NCI-H1048 (cell line): ENCODE data around the gene BCAS3.
"Not testable (repeated sequence)": the region's sequence is repeated elsewhere in the genome, so short reads cannot be mapped to it uniquely, and the experiment has no call there.

Experiments
- DNase-seq: peaks from one replicate; lab custom pipeline; 2025; lab: John Stamatoyannopoulos, UW

BCAS3 gene

GRCh38 chr17:61129267-61130254 is 451.9 kb downstream of the BCAS3 start:
- DNase-seq, result no peak

DNA sequence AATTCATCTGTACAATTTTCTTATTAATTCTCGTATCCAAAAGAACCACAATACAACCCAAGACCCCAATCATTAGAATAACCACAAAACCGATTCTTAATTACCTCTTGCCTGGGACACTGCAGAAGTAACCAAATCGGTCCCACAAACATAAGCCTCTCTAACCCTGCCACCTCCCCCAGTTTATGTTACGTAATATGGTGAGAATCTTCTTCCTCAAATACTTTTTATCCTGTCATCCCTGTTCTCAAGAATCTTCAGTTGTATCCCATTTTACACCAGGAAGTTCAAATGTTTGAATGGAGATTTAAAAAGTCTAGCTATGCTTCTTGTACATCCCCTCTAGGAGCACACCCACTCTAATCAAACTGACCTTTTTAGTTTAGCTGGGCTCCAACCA is 452.7 kb downstream of the BCAS3 start:
- DNase-seq, result no peak

- no peak for DNase-seq
Measured at GRCh38 chr17:61131585-61131984, 453.9 kb downstream of the BCAS3 start.

DNA sequence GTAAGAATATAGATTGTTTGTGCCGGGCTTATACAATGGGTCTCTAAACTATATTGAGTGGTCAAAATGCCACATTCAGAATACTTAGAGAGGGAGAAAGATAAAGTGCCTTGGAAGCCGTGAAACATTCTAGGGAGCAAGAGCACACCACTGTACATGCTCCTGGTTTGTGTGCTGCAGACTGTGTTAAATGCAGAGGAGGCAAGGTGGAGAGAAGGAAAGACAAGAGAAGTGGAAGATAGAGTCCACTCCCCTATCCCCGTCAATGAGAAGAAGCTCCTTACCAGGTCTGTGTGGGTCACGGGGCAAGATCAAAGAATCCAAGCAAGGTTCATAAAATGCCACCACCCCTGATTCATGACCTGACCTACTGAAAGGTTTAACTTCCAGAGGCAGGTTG is 454.9 kb downstream of the BCAS3 start:
- DNase-seq, result no peak

DNA sequence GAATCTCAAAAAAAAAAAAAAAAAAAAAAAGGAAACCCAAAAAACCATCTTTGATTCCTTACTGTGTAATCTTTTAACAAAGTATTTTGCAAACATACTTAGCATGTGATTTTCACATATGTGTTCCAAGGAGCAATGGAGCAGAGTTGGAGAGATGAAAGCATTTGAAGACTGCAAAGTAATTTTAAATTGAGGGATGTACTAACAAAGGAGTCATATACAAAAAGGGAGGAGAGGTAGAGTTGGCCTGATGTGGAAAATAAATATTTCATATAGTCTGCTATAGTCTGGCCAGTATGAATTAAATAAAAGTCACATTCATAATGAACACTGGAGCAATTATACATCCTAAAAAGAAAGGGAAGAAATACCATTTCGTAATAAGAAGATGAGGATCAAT is 456.2 kb downstream of the BCAS3 start:
- DNase-seq, result no peak

DNA sequence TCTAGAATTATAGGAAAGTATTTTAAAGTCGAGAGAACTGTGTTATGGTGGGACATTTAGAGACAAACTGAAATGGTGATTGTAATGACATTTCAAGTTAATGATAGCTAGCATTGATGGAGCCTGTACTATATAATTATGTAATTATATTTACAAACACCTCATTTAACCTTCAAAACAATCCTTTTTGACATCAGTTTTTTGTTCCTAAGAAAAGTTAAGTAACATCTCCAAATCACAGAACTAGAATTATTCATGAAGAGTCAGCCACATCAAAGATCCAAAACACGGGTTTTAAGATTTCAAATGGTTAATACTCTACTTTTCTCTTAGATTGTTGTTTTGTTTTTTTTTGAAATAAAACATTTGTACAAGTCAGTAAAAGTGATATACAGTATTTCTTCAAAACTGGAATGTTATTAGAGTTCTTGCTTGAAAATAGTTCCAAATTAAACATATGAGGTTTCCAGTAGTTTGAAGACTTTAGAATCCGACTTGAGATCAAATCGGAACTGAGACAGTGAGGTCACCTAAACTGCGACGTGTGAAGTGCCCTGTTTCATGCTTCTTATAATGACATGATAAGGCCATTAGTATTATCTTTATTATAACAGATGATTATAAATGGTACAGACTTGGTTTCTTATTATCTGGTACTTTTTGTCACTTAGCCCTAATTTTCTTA is 457.0 kb downstream of the BCAS3 start:
- no peak for DNase-seq

- DNase-seq, result no peak
Measured at GRCh38 chr17:61135782-61136181, 458.1 kb downstream of the BCAS3 start.

GRCh38 chr17:61136296-61136695 is 458.6 kb downstream of the BCAS3 start:
- DNase-seq, result no peak

DNA sequence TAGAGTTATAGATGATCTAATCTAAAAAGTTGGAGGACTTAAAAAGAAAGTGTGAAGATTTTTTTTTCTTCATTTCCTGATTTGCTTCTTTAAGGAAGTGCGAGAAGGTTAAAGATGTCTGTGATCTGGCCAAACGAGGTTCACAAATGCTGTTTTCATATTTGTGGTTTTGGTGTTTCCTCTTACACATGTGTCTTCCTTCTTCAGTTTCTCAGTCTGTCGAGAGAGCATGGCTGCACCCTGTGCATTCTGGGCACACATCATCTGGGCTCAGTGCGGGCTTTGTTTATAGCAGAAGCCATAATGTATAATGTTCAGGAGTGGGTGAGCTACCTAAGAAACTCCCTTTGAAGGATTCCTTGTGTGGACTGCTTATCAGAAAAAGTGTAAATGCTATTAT is 461.6 kb downstream of the BCAS3 start:
- no peak for DNase-seq

DNA sequence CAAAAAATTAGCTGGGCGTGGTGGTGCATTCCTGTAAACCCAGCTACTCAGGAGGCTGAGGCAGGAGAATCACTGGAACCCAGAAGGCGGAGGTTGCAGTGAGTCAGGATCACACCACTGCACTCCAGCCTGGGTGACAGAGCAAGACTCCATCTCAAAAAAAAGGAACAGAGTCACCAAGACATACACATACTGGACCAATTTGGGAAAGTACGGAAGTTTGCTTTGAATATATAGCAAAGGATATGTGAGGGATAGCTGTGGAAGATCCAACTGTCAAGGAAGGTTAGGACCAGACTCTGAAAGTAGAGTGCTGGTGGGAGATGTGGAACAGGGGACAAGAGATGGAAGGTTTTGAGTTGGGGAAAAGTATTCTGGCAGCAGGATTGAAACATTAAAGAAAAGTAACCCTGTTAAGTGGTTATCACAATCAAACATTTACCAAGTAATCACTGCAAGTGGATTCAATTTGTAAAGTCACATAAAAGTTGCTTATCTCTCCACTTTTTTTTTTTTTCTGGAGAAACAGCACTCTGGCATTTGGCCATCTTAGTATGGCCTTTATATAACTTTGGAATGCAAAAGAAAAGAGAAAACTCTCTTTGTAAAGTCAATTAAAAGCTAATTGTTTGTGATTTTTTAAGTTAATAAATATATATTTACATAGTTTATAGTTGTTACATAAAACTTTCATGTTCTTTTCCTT is 462.6 kb downstream of the BCAS3 start:
- no peak for DNase-seq

GRCh38 chr17:61143026-61143425 is 465.4 kb downstream of the BCAS3 start:
- no peak for DNase-seq

DNA sequence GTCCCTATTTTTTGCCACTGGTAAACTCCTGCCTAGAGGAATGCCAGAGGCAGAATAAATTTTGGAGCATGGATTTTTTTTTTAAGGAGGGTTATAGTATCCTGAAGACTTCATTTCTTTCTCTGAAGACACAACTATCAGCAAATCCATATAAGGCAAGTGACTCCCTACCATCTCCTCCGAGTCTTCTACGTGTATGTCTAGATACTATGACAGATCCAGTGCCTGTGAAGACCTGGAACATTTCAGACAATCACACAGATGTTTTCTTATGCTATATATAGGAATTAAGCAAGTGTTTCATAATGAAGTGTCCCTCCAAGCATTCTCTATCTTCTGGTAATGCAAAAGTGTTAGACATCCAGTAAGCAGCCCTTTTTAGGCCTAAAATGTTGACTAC is 466.5 kb downstream of the BCAS3 start:
- DNase-seq, result no peak

- DNase-seq, result no peak
Measured at GRCh38 chr17:61144617-61145564, 467.2 kb downstream of the BCAS3 start.

DNA sequence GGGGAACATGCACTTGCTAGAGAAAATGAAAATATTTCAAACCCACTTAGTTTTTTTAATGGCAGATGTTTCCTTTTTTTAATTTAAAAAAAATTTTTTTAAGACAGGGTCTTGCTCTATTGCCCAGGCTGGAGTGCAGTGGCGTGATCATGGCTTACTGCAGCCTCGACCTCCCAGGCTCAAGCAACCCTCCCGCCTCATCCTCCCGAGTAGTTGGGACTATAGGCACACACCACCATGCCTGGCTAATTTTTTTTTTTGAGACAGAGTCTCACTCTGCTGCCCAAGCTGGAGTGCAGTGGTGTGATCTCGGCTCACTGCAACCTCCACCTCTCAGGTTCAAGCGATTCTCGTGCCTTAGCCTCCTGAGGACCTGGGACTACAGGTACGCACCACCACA is 469.2 kb downstream of the BCAS3 start:
- not testable (repeated sequence) for DNase-seq

DNA sequence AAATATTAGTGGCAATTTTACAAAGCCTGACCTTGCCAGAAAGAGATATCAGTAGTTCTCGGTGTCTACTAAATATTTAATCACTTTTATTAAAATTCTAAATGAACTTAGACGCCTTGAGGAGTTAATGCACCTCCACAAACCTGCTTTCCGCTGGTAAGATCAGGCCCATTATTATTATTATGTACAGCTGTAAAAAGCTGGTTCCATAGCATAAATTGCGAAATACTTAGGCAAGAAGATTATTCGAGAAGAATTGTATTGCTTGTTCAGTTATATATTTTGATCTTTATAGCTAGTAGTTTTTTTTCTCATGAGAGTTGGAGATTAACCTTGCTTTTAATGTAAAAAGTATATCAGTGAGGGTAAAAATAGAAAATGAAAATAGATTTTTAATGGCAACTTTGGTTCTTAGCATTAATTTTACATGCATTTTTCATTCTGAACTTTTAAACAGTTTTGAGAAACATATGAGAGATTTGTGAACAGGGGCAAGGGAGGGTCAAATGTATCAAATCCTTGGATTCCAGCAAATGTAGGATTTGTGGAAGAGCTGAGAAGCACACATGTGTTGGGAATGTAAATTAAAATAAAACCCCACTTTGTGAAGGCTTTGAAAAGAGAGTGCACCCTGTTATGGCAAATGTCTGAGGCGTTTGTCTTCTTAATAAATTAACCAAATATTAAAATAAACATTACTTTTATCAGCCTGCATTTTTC is 471.6 kb downstream of the BCAS3 start:
- no peak for DNase-seq

DNA sequence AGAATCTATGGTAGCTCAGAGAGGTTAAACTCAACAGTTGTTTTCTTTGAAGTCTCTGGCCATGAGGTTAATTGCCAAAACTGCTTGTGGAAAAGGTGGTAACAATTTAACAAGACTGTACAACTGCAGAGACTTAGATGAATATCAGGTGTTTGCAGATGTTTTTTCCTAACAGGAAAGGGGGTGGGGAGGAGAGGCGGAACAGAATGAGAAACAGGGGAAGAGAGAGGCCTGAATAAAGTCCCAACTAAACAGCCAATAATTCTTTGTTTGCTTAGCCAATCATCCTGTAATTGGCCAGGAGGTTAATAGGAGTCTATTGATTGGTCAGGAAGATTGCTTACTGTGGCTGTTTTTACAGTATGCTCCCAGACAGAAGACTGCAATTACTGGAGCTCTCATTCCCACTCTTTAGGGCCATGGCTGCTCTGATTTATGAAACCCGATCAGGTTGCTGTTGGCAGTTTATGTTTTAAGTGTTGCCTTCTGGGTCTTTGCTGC is 472.3 kb downstream of the BCAS3 start:
- no peak for DNase-seq

GRCh38 chr17:61150686-61151299 is 473.1 kb downstream of the BCAS3 start:
- DNase-seq, result no peak

GRCh38 chr17:61152898-61153297 is 475.2 kb downstream of the BCAS3 start:
- DNase-seq, result no peak

DNA sequence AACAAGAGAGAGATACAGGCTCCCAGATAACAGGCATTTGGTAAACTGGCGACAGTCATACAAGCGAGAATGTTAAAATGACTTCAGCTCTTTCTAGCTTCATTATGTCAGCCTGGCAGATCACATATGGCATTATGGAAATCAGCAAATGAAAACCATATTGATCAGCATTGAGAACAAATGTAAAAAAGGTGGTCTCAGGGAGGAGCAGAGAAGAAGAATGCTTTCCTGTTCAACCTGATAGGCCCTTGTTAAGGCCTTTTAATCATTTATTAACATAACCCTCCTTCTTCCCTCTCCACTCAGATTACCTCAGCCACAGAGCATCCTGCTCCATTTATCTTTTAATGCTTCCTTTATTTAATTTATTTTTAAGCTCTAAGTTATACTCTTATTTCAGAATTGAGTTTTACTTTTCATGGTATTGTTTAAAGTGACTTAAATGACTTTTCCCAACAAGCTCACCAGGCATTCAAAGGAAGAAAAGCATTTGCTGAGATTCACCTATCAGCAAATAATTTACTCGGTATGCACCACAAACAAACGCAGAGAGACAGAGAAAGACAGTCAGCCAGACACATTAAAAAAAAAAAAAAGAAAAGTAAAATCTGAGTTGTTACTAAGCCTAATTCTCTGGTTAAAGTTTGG is 478.1 kb downstream of the BCAS3 start:
- no peak for DNase-seq
